NB4 (cell line): ENCODE results near the gene ACP3.

Experiments
- DNase-seq: peaks from one replicate; pipeline ENCODE4 v3.0.0; 2010; ENCODE audit warnings: low read depth
- H3K4me3 ChIP-seq: one replicate; pipeline ENCODE4 v1.5.1; 2011; ENCODE audit warnings: mild to moderate bottlenecking, low read depth, low read length, moderate library complexity
- CTCF ChIP-seq: IDR thresholded peaks from one replicate; pipeline ENCODE4 v1.5.1; 2012; ENCODE audit warnings: low read depth, low read length
- MAX ChIP-seq: IDR thresholded peaks from 2 replicates; pipeline ENCODE4 v1.6.1; 2011; ENCODE audit warnings: low read depth, low read length
- MYC ChIP-seq: IDR thresholded peaks from 2 replicates; pipeline ENCODE4 v1.6.1; 2011; ENCODE audit warnings: low read depth, low read length
- POLR2A ChIP-seq: IDR thresholded peaks from 2 replicates; pipeline ENCODE4 v1.6.1; 2011; ENCODE audit warnings: mild to moderate bottlenecking; ENCODE audit not compliant: insufficient read length; ENCODE audit errors: extremely low read depth

Gene ACP3

DNA sequence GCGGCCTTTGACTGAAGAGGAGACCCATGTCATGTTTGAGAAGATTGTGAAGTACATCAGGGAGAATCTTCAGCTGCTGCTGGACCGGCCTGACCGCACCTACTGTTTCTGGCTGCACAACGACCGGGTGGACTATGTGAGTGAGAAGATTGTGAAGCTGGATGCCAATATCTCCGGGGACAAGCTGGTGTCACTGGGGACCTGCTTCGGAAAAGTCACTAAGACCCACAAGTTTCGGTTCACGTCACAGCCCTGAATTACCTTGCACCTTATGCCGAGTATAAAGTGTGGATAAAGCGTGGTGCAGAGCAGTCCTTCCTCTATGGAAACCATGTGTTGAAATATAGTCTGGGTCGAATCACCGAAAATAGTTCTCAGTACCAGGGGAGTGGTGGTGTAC is 84.0 kb downstream of the ACP3 start:
- DNase-seq = no peak
- H3K4me3 ChIP-seq = no peak overlapping the region
- TF ChIP-seq MAX (no peak), POLR2A (no peak), CTCF (no peak), MYC (no peak)

GRCh38 chr3:132404276-132404675 is 87.1 kb downstream of the ACP3 start:
- no peak overlapping the region for H3K4me3 ChIP-seq
- DNase-seq = peak; percentile 66
- no peak for TF ChIP-seq MAX
- TF ChIP-seq MYC = no peak

DNA sequence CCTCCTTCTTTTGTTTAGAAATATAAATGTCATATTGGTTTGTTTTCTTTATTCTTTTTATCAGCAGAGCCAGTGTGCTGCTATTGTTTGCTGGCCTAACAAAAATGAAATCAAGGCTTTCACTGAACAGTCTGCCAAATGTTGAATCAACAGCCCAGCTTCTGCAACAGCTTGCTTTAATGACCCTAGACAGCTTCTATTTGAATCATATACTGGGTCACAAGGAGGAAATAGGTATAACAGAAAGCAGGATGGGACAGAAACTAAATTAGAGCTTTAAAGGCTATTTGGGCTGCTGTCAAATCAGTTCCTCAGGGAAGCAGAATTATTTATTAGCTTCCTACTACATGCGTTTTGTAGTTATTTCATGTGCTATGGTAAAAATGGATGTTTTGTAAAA is 88.0 kb downstream of the ACP3 start:
- no peak for DNase-seq
- TF ChIP-seq MYC (no peak), MAX (no peak), CTCF (no peak), POLR2A (no peak)
- no peak overlapping the region for H3K4me3 ChIP-seq

DNA sequence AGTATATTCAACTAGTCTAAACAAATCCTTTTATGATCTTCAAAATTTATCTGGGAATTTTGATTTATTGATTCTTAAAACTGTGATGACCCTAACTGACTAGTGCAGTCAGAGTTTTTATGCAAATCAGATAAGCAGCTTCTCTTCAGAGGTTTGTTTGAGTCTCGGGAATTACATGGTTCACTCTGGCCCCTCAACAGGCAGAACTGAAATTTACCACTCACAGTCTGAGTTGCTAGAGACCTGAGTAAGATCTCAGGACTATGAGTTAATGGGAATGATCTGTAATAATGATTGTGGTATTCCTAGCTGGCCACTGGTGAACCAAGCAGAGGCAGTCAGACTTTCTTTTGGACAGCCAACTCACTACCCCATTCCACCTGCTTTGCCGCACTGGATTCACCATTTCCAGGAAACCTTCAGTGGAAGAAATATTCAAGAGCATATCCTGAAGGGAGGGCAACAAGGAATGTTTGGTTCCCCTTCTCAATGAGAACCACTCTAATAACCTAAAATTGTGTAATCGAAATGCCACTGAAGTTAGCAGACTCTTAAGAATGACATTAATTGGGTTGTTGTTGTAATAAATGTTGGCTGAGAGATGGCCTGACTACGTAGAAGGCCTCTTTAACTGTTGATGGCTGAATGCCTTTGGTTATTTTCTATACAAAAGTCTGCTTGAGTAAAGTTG is 88.5 kb downstream of the ACP3 start:
- DNase-seq = no peak
- H3K4me3 ChIP-seq = no peak overlapping the region
- TF ChIP-seq POLR2A (no peak), MAX (no peak), MYC (no peak), CTCF (no peak)

GRCh38 chr3:132406587-132406986 is 89.4 kb downstream of the ACP3 start:
- no peak overlapping the region for H3K4me3 ChIP-seq
- no peak for DNase-seq
- TF ChIP-seq POLR2A = no peak
- TF ChIP-seq MYC = no peak
- TF ChIP-seq CTCF = no peak
- TF ChIP-seq MAX = no peak

GRCh38 chr3:132407025-132407424 is 89.8 kb downstream of the ACP3 start:
- TF ChIP-seq CTCF (no peak), POLR2A (no peak), MAX (no peak), MYC (no peak)
- no peak for DNase-seq
- no peak overlapping the region for H3K4me3 ChIP-seq
